Stimulated activated CD4-positive, alpha-beta T cell treated with anti-CD3 and anti-CD28 coated beads, Interleukin-12 subunit alpha, Interleukin-12 subunit beta, amount 100 ng/mL, for 4 hours (primary cell): Measurements from ENCODE around the gene TBC1D7.

Experiments used
- DNase-seq: peaks from one replicate; pipeline ENCODE4 v3.0.0-alpha.2; 2020

Gene TBC1D7

GRCh38 chr6:13263669-13264068 is 64.7 kb downstream of the TBC1D7 start:
- no peak for DNase-seq

DNA sequence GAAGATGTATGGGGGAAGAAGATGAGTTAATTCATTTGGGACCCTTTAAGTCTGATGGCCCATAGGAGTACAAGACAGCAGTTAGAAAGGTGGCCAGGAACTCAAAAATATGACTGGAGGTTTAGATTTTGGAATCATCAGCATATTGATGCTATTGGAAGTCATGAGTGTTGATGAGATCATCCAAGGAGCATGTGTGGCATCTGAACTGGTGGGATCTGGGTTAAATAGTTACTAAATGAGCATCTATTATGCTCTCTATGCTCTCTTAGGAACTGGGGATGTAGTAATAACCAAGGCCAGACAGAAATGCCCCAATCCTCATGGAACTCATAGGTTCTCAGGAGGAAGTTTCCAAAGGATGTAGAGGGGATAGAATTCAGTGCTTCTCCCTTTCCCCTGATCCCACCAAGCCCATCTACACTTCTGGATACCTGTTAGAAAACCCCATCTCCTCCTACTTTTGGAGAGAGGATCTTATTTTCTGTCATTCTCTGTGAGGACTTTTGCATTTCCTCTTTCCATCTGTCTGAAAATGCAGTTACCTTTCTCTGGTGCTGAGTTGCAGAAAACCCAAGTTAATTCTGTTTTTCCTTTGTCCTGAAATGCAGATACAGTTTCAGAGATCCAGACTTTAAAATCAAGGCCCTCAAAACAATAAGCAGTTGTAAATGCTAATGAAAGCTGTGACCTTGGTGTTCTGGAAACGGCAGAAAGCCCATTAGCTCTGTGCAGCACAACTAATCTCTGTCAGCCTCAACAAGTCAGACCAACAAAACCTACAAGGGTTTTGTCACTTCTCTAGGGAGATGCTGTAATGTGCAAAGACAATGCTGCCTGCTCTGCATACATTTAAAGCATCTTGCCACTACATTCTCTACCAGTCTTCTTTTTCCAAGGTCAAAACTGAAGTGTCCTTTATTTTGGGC is 65.8 kb downstream of the TBC1D7 start:
- no peak for DNase-seq

- DNase-seq = no peak
Observed at GRCh38 chr6:13261464-13261994, 66.8 kb downstream of the TBC1D7 start.

DNA sequence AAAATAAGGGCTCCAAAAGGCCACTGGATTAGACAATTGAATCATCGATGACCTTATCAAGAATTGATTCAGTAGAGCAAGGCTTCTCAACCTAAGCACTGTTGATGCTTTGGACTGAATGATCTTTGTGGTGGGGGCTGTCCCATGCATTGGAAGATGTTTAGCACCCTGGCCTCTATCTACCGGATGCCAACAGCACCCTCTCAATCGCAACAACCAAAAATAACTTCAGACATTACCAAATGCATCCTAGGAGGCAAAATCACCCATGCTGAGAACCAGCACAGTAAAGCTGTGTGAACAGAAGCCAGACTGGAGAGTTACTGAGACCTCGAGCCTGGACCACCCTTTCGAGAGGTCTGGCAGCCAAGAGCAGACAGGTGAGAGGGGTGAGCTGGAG is 67.5 kb downstream of the TBC1D7 start:
- DNase-seq = no peak

GRCh38 chr6:13260101-13260598 is 68.2 kb downstream of the TBC1D7 start:
- no peak for DNase-seq

GRCh38 chr6:13259393-13259792 is 68.9 kb downstream of the TBC1D7 start:
- DNase-seq = no peak

GRCh38 chr6:13256266-13257001 is 71.9 kb downstream of the TBC1D7 start:
- DNase-seq = no peak
